ENCODE measurements around the gene DOP1A.

The DOP1A gene

GRCh38 chr6:83067448-83068439 is at the start of gene DOP1A:
Gene DOP1A (plus strand): TSS chr6:83067671. CDS start chr6:83096978, 29,307 bp downstream.
- DNase-seq (ENCODE audit: low spot score) = peak; percentile 96

GRCh38 chr6:83019741-83020140 is 47.7 kb upstream of the DOP1A start:
- no peak for DNase-seq (ENCODE audit: low spot score)

- no peak for DNase-seq (ENCODE audit: low spot score)
Measured at GRCh38 chr6:83031689-83032088, 35.8 kb upstream of the DOP1A start.

GRCh38 chr6:83038246-83038645 is 29.2 kb upstream of the DOP1A start:
- DNase-seq (ENCODE audit: low spot score) = no peak

DNA sequence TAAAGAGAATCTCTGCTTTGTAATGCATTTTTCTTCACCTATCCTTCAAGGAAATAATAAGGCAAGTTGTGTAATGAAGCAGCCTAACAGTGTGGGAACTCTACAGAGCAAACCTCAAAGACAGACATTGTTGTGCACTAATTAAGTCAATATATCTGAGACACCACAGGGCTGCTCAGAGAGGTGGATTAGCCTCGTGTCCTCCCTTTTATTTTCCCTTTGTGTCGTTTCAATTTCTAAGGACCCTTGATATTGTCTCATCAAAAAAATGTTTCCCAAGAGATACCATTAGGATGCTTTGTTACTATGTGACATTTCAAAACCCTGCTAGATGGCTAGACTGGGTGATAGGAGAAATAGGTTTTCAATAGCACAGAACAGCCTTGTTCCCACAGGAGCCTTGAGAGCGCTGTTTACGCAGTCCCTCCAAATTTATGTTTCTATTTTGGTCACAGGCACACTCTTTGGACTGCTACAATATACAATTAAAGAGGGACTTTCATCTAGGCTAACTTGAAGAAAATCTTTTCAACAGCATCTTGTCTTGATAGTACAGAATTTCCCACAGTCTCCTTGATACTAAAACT is 24.9 kb upstream of the DOP1A start:
- no peak for DNase-seq (ENCODE audit: low spot score)

- no peak for DNase-seq (ENCODE audit: low spot score)
Measured at GRCh38 chr6:83044091-83044768, 23.2 kb upstream of the DOP1A start.

GRCh38 chr6:83047065-83047754 is 20.3 kb upstream of the DOP1A start:
- DNase-seq (ENCODE audit: low spot score) = no peak

DNA sequence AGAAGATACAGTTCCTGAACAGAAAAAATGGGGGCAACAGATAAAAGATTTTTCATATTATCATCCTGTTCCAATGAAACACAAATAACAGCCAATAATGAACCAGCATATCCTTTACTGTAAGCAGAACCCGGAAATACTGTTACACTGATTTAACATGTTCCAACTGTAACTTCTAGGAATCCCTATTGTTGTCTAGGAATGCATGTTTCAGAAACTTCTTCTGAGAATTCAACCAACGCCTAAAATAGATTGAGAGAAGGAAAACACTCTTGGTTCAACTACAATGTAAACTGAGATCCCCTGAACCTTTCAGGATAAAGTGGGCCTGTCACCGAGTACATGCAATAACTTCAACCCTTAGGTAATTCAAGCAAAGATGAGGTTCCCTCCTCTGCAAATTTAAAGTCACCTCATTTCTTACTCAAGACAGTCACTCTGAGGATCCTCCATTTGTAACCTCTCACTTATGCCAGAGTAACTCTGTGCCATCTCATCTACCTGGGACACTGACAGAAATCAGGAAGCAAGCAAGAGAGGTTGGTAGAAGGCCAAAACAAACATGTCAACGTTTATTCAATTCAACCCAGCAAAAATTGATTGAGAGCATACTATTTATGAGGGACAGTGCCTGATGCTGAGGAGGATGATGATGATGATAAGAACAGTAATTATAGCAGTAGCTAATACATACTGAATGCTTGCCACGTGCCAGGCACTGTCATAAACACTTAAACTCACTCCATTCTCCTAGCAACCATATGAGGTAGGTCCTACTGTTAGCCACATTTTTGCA is 15.9 kb upstream of the DOP1A start:
- DNase-seq (ENCODE audit: low spot score) = no peak

DNA sequence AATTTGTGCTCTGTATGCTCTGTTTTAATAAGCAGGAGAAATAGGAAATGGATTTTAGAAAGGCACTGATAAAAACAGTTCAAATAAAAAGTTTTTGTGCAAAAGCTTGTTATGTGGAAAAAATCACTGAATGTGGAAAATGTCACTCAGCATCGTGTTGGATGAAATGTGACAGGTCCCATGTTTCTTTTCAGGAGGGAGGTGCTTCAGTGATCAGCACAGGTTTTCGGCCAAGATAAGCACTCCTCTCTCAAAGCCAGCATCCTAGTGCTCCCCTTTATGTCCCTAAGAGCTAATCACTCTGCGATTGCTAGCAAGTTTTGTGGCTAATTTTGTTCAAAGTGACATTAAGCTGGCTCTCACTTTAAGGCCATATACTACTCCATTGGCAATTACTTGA is 13.8 kb upstream of the DOP1A start:
- DNase-seq (ENCODE audit: low spot score) = no peak

- DNase-seq (ENCODE audit: low spot score) = peak; percentile 69
Measured at GRCh38 chr6:83055366-83055964, 12.0 kb upstream of the DOP1A start.

DNA sequence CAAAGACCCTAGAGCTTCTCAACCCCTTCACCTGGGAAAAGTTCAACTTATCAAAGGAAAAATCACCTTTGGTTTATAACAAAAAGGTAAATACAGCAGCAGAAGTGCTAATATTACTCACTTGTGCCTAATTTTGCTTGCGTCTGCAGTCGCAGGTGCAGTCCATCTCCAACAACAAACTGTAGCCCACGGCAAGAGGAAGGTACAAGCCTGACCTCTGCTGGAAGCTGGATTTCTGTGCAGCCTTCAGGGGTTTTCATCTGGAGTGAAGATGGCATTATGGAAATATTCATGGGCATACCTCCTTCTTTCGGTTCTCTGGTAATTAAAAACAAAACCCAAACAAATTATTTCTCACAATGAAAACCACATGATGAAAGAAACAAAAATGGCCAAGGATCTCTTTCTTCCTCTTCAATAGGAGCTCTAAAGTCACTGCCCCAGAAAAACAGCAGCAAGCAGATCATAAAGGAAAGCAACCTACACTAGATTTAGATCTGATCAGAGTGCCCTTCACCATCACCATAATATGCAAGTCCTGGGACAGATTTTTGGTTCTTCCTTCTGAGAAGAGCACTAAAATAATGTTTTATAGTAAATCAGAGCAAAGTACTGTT is 9.7 kb upstream of the DOP1A start:
- DNase-seq (ENCODE audit: low spot score) = peak; percentile 59

GRCh38 chr6:83061190-83061589 is 6.3 kb upstream of the DOP1A start:
- DNase-seq (ENCODE audit: low spot score) = no peak

DNA sequence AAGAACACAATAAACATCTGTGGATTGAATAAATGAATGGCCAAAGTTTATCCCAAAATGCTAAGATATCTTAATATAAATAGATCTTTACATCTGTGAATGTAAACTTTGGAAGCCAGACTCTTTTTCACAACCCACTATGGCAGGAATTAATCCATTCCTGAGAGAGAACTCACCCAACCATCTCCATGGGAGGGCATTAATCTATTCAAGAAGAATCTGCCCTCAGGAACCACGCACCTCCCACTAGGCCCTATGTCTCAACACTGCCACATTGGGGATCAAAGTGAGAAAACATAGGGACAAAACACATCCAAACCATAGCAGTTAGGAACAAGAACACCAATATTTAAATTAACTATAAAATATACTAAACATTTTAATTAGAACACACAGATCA is 5.2 kb upstream of the DOP1A start:
- peak; percentile 14 for DNase-seq (ENCODE audit: low spot score)

- DNase-seq (ENCODE audit: low spot score) = peak; percentile 96
Measured at GRCh38 chr6:83065511-83066192, 1.8 kb upstream of the DOP1A start, which contains the start of gene UBE3D. Gene UBE3D (minus strand): TSS chr6:83065841. CDS start chr6:83065718, 123 bp downstream.

GRCh38 chr6:83068616-83069015 is 1.1 kb downstream of the DOP1A start:
- DNase-seq (ENCODE audit: low spot score) = no peak

DNA sequence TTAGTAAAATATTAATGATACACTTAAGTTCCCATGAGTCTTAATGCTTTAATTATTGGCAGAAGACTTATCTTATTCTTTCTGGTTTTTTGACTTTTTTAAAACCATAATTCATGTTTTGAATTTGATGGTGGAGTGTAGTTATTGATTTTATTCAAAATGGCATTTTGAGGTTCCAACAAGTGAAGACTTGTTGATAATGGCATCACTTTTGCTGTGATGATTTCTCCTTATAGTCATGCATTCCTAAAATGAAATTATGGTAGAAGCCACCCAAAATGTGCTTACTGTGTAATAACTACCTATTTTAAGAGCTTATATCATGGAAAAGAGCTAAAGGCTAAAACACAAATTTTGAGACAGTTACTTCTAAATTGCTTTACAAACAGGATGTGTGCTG is 2.2 kb downstream of the DOP1A start:
- no peak for DNase-seq (ENCODE audit: low spot score)

DNA sequence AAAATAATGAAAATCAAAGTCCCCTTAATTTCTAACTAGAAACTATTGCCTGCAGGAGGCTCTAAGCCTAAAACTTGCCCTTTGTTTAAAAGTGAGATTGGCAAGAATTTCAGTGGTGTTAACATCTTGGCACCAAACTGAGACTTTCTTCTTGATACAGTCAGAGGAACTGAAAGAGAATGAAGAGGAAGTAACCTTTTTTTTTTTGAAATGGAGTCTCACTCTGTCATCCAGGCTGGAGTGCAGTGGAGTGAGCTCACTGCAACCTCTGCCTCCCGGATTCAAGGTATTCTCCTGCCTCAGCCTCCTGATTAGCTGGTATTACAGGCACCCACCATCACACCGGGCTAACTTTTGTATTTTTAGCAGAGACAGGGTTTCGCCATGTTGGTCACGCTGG is 3.6 kb downstream of the DOP1A start:
- DNase-seq (ENCODE audit: low spot score) = no peak

DNA sequence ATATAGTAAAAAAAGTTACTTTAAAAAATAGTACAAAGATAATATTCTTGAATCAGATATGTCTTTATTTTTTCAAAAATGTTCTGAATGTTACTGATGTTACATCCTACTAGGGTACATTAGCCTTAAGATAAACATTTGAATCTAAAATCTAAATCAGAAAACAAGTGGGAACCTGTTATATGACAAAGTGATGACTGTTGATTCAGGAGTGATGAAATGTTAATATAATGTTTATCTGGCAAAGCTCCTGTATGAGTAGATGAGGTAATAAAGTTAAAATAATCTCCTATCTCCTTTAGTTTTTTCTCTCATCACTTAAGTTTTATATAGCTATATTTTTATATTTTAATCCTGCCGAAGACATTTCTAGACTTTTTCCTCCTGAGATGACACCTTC is 4.2 kb downstream of the DOP1A start:
- DNase-seq (ENCODE audit: low spot score) = no peak

DNA sequence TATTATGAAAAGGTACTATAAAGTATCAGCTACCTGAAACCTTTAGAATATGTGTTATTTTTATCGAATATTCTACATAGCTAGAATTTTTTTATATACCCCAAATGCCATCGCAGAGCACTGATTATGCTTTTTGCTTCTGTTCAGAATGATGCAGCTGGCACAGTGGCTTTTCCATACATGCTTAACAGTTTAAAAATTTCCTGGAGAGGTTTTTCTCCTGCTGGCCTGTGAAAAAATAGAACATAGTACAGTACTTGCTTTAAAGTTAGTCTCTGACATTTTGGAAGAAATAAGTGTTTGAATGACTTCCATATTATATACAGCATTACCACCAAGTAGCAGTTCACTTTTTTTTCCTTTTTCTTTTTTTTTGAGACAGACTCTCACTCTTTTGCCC is 5.3 kb downstream of the DOP1A start:
- DNase-seq (ENCODE audit: low spot score) = no peak

GRCh38 chr6:83073615-83074014 is 6.1 kb downstream of the DOP1A start:
- no peak for DNase-seq (ENCODE audit: low spot score)
